ENCODE measurements around the gene GAS7. TPM values are rescaled to one million over a fixed set of nuclear protein-coding genes. Genes with fewer than 3 reads are reported as not detected.

Gene GAS7
- polyA plus RNA-seq, 2 donors = 6.4 to 7.7 TPM

- no peaks in the 10 kb centered on the region for H3K36me3 ChIP-seq (ENCODE audit: control insufficient read depth in 2 of 2, insufficient read depth in 2 of 2, low read length in 1 of 2)
- H3K27me3 ChIP-seq (ENCODE audit: control insufficient read depth in 1 of 2, insufficient read depth in 2 of 2, low read length in 2 of 2) = no peaks in the 10 kb centered on the region
- peaks cover 0 to 5% of the 10 kb centered on the region in 2 donors for H3K9me3 ChIP-seq (ENCODE audit: control insufficient read depth in 2 of 2, insufficient read depth in 1 of 2, low read depth in 1 of 2, low read length in 1 of 2)
- 84 to 90% methylated on average over 2 of the region's 2 CpGs for WGBS, 2 donors
- no peak overlapping the region for H3K27ac ChIP-seq (ENCODE audit: low read depth in 2 of 2, low read length in 1 of 2)
- H3K4me1 ChIP-seq (ENCODE audit: control insufficient read depth in 2 of 2, insufficient read depth in 2 of 2, low read length in 1 of 2) = peaks cover 0 to 2% of the 10 kb centered on the region in 2 donors
- no peak overlapping the region for H3K4me3 ChIP-seq (ENCODE audit: low read depth in 1 of 2, low read length in 2 of 2)
Observed at GRCh38 chr17:10205549-10206185, 7.3 kb upstream of the GAS7 start.

- WGBS, 2 donors = 85 to 93% methylated on average over 4 of the region's 4 CpGs
- peaks cover 0 to 5% of the 10 kb centered on the region in 2 donors for H3K9me3 ChIP-seq (ENCODE audit: control insufficient read depth in 2 of 2, insufficient read depth in 1 of 2, low read depth in 1 of 2, low read length in 1 of 2)
- H3K4me1 ChIP-seq (ENCODE audit: control insufficient read depth in 2 of 2, insufficient read depth in 2 of 2, low read length in 1 of 2) = peaks cover 3 to 4% of the 10 kb centered on the region in 2 donors
- no peak overlapping the region for H3K27ac ChIP-seq (ENCODE audit: low read depth in 2 of 2, low read length in 1 of 2)
- H3K27me3 ChIP-seq (ENCODE audit: control insufficient read depth in 1 of 2, insufficient read depth in 2 of 2, low read length in 2 of 2) = no peaks in the 10 kb centered on the region
- H3K36me3 ChIP-seq (ENCODE audit: control insufficient read depth in 2 of 2, insufficient read depth in 2 of 2, low read length in 1 of 2) = no peaks in the 10 kb centered on the region
- H3K4me3 ChIP-seq (ENCODE audit: low read depth in 1 of 2, low read length in 2 of 2) = no peak overlapping the region
Observed at GRCh38 chr17:10201680-10202079, 3.3 kb upstream of the GAS7 start.

- H3K9me3 ChIP-seq (ENCODE audit: control insufficient read depth in 2 of 2, insufficient read depth in 1 of 2, low read depth in 1 of 2, low read length in 1 of 2) = peaks cover 0 to 3% of the 10 kb centered on the region in 2 donors
Observed at GRCh38 chr17:10200645-10201044, 2.2 kb upstream of the GAS7 start.

GRCh38 chr17:10200016-10200415 is 1.6 kb upstream of the GAS7 start:
- no peaks in the 10 kb centered on the region for H3K27me3 ChIP-seq (ENCODE audit: control insufficient read depth in 1 of 2, insufficient read depth in 2 of 2, low read length in 2 of 2)
- H3K9me3 ChIP-seq (ENCODE audit: control insufficient read depth in 2 of 2, insufficient read depth in 1 of 2, low read depth in 1 of 2, low read length in 1 of 2) = no peaks in the 10 kb centered on the region
- peak overlapping the region in 1 of 2 donors; percentile 18 for H3K27ac ChIP-seq (ENCODE audit: low read depth in 2 of 2, low read length in 1 of 2)
- H3K4me1 ChIP-seq (ENCODE audit: control insufficient read depth in 2 of 2, insufficient read depth in 2 of 2, low read length in 1 of 2) = peaks cover 3 to 4% of the 10 kb centered on the region in 2 donors
- no peaks in the 10 kb centered on the region for H3K36me3 ChIP-seq (ENCODE audit: control insufficient read depth in 2 of 2, insufficient read depth in 2 of 2, low read length in 1 of 2)
- no peak overlapping the region for H3K4me3 ChIP-seq (ENCODE audit: low read depth in 1 of 2, low read length in 2 of 2)
- 43 to 60% methylated on average over 3 of the region's 3 CpGs for WGBS, 2 donors

More at GRCh38 chr17:10200645-10201044, 2.2 kb upstream of the GAS7 start:
- 67 to 72% methylated on average over 4 of the region's 4 CpGs for WGBS, 2 donors
- no peak overlapping the region for H3K27ac ChIP-seq (ENCODE audit: low read depth in 2 of 2, low read length in 1 of 2)
- no peak overlapping the region for H3K4me3 ChIP-seq (ENCODE audit: low read depth in 1 of 2, low read length in 2 of 2)
- no peaks in the 10 kb centered on the region for H3K36me3 ChIP-seq (ENCODE audit: control insufficient read depth in 2 of 2, insufficient read depth in 2 of 2, low read length in 1 of 2)
- H3K4me1 ChIP-seq (ENCODE audit: control insufficient read depth in 2 of 2, insufficient read depth in 2 of 2, low read length in 1 of 2) = peaks cover 3 to 4% of the 10 kb centered on the region in 2 donors
- H3K27me3 ChIP-seq (ENCODE audit: control insufficient read depth in 1 of 2, insufficient read depth in 2 of 2, low read length in 2 of 2) = no peaks in the 10 kb centered on the region

- Histone ChIP-seq H3K27me3 (ENCODE audit: control insufficient read depth in 1 of 2, insufficient read depth in 2 of 2, low read length in 2 of 2) (no peaks in the 10 kb centered on the region), H3K4me1 (ENCODE audit: control insufficient read depth in 2 of 2, insufficient read depth in 2 of 2, low read length in 1 of 2) (peaks cover 3 to 4% of the 10 kb centered on the region in 2 donors), H3K9me3 (ENCODE audit: control insufficient read depth in 2 of 2, insufficient read depth in 1 of 2, low read depth in 1 of 2, low read length in 1 of 2) (peaks cover 0 to 5% of the 10 kb centered on the region in 2 donors), H3K4me3 (ENCODE audit: low read depth in 1 of 2, low read length in 2 of 2) (peak overlapping the region; percentile 61 to 66), H3K27ac (ENCODE audit: low read depth in 2 of 2, low read length in 1 of 2) (peak overlapping the region in 1 of 2 donors; percentile 9), H3K36me3 (ENCODE audit: control insufficient read depth in 2 of 2, insufficient read depth in 2 of 2, low read length in 1 of 2) (no peaks in the 10 kb centered on the region)
- WGBS, 2 donors = 2 to 4% methylated on average over 64 to 90 of the region's 90 CpGs
Observed at GRCh38 chr17:10197721-10198508, 491 bp downstream of the GAS7 start.

GRCh38 chr17:10197362-10197720 is 1.1 kb downstream of the GAS7 start:
- peak overlapping the region; percentile 61 to 66 for H3K4me3 ChIP-seq (ENCODE audit: low read depth in 1 of 2, low read length in 2 of 2)
- no peaks in the 10 kb centered on the region for H3K36me3 ChIP-seq (ENCODE audit: control insufficient read depth in 2 of 2, insufficient read depth in 2 of 2, low read length in 1 of 2)
- 21 to 28% methylated on average over 11 of the region's 11 CpGs for WGBS, 2 donors
- H3K27ac ChIP-seq (ENCODE audit: low read depth in 2 of 2, low read length in 1 of 2) = no peak overlapping the region
- H3K9me3 ChIP-seq (ENCODE audit: control insufficient read depth in 2 of 2, insufficient read depth in 1 of 2, low read depth in 1 of 2, low read length in 1 of 2) = peaks cover 0 to 5% of the 10 kb centered on the region in 2 donors
- H3K4me1 ChIP-seq (ENCODE audit: control insufficient read depth in 2 of 2, insufficient read depth in 2 of 2, low read length in 1 of 2) = peaks cover 3 to 4% of the 10 kb centered on the region in 2 donors
- no peaks in the 10 kb centered on the region for H3K27me3 ChIP-seq (ENCODE audit: control insufficient read depth in 1 of 2, insufficient read depth in 2 of 2, low read length in 2 of 2)

GRCh38 chr17:10196941-10197340 is 1.5 kb downstream of the GAS7 start:
- Histone ChIP-seq H3K4me3 (ENCODE audit: low read depth in 1 of 2, low read length in 2 of 2) (no peak overlapping the region), H3K36me3 (ENCODE audit: control insufficient read depth in 2 of 2, insufficient read depth in 2 of 2, low read length in 1 of 2) (no peaks in the 10 kb centered on the region), H3K27me3 (ENCODE audit: control insufficient read depth in 1 of 2, insufficient read depth in 2 of 2, low read length in 2 of 2) (no peaks in the 10 kb centered on the region), H3K9me3 (ENCODE audit: control insufficient read depth in 2 of 2, insufficient read depth in 1 of 2, low read depth in 1 of 2, low read length in 1 of 2) (peaks cover 0 to 5% of the 10 kb centered on the region in 2 donors), H3K4me1 (ENCODE audit: control insufficient read depth in 2 of 2, insufficient read depth in 2 of 2, low read length in 1 of 2) (peaks cover 3 to 4% of the 10 kb centered on the region in 2 donors), H3K27ac (ENCODE audit: low read depth in 2 of 2, low read length in 1 of 2) (no peak overlapping the region)
- WGBS, 2 donors = 69 to 78% methylated on average over 4 of the region's 4 CpGs

GRCh38 chr17:10196384-10196895 is 2.0 kb downstream of the GAS7 start:
- H3K4me3 ChIP-seq (ENCODE audit: low read depth in 1 of 2, low read length in 2 of 2) = no peak overlapping the region
- no peaks in the 10 kb centered on the region for H3K36me3 ChIP-seq (ENCODE audit: control insufficient read depth in 2 of 2, insufficient read depth in 2 of 2, low read length in 1 of 2)
- H3K4me1 ChIP-seq (ENCODE audit: control insufficient read depth in 2 of 2, insufficient read depth in 2 of 2, low read length in 1 of 2) = peaks cover 3 to 4% of the 10 kb centered on the region in 2 donors
- peaks cover 0 to 5% of the 10 kb centered on the region in 2 donors for H3K9me3 ChIP-seq (ENCODE audit: control insufficient read depth in 2 of 2, insufficient read depth in 1 of 2, low read depth in 1 of 2, low read length in 1 of 2)
- H3K27me3 ChIP-seq (ENCODE audit: control insufficient read depth in 1 of 2, insufficient read depth in 2 of 2, low read length in 2 of 2) = no peaks in the 10 kb centered on the region
- 85 to 91% methylated on average over 11 of the region's 11 CpGs for WGBS, 2 donors
- no peak overlapping the region for H3K27ac ChIP-seq (ENCODE audit: low read depth in 2 of 2, low read length in 1 of 2)

- 90 to 93% methylated on average over 4 of the region's 4 CpGs for WGBS, 2 donors
- Histone ChIP-seq H3K4me3 (ENCODE audit: low read depth in 1 of 2, low read length in 2 of 2) (no peak overlapping the region), H3K27me3 (ENCODE audit: control insufficient read depth in 1 of 2, insufficient read depth in 2 of 2, low read length in 2 of 2) (no peaks in the 10 kb centered on the region), H3K36me3 (ENCODE audit: control insufficient read depth in 2 of 2, insufficient read depth in 2 of 2, low read length in 1 of 2) (no peaks in the 10 kb centered on the region), H3K27ac (ENCODE audit: low read depth in 2 of 2, low read length in 1 of 2) (no peak overlapping the region), H3K4me1 (ENCODE audit: control insufficient read depth in 2 of 2, insufficient read depth in 2 of 2, low read length in 1 of 2) (peaks cover 3 to 4% of the 10 kb centered on the region in 2 donors), H3K9me3 (ENCODE audit: control insufficient read depth in 2 of 2, insufficient read depth in 1 of 2, low read depth in 1 of 2, low read length in 1 of 2) (peaks cover 0 to 5% of the 10 kb centered on the region in 2 donors)
Observed at GRCh38 chr17:10195090-10195805, 3.2 kb downstream of the GAS7 start.

Data from esophagus (tissue), 2 donors.